Right lobe of liver (tissue), 6 donors: Measurements from ENCODE around the gene ITGB3. TPM values are rescaled to one million over a fixed set of nuclear protein-coding genes. Genes with fewer than 3 reads are reported as not detected.

Source experiments
- ATAC-seq, 4 donors: fragments of 200-7000 bp; cut with Tn5 transposase; one replicate each; pipeline ENCODE4 v1.9.1; 2020; ENCODE audit warnings: mild to moderate bottlenecking in 4 of 4, moderate library complexity in 4 of 4
- DNase-seq, 3 donors: peaks; one replicate each; pipeline ENCODE4 v3.0.0-alpha.2; 2020
- H3K27ac ChIP-seq, 3 donors: fragments of 200-600 bp; one replicate each; pipeline ENCODE4 v1.8.0; 2022
- H3K27me3 ChIP-seq, 2 donors: fragments of 200-600 bp; one replicate each; pipeline ENCODE4 v1.8.0; 2022
- H3K36me3 ChIP-seq, 4 donors: fragments of 200-600 bp; sonication (generic) in 1 of 4; one replicate each; pipeline versions ENCODE4 v1.5.1 to v1.8.0; 2017 to 2022; ENCODE audit warnings: control low read depth in 1 of 4
- H3K4me1 ChIP-seq, 4 donors: fragments of 200-600 bp; sonication (generic) in 1 of 4; one replicate each; pipeline versions ENCODE4 v1.5.1 to v1.8.0; 2017 to 2022; ENCODE audit warnings: control low read depth in 1 of 4
- H3K4me3 ChIP-seq, 3 donors: fragments of 200-600 bp; one replicate each; pipeline ENCODE4 v1.8.0; 2022
- H3K9me3 ChIP-seq, 4 donors: fragments of 200-600 bp; sonication (generic) in 1 of 4; one replicate each; pipeline versions ENCODE4 v1.5.1 to v1.8.0; 2017 to 2022; ENCODE audit warnings: control low read depth in 1 of 4
- POLR2A ChIP-seq: fragments of 450-650 bp; IDR thresholded peaks from one replicate; pipeline ENCODE4 v1.6.1; 2017; ENCODE audit warnings: antibody characterized with exemption, mild to moderate bottlenecking
- WGBS: methylation state at CpG from one replicate; pipeline ENCODE4 v1.1.6; 2018; ENCODE audit warnings: low coverage, low lambda C conversion rate; ENCODE audit not compliant: insufficient coverage; ENCODE audit errors: missing lambda C conversion rate; 5-methylcytosine and 5-hydroxymethylcytosine counted together
- intact Hi-C, 2 donors: fragments of 100-400 bp; cut with DNase I; formaldehyde crosslinking; loops; one replicate each; pipeline versions ENCODE4 v1.11.2 to v1.14.1; 2022
- total RNA-seq, 6 experiments: library from RNA; depleted of rRNA in 2 of 6; stranded (reverse); fragments of >200 nt in 2 of 6; fragmentation: NEBNext Ultra II Directional in 3 of 6; extraction: Animal tissue kit (Norgen Biotek cat#: 25700) in 3 of 6; gene quantifications; one replicate each; pipeline versions ENCODE4 v1.1.0 to v1.2.4, GENCODE V29; 2016 to 2023
- TF ChIP-seq, protein P1 (sequence below), 4 donors: fragments of 200-600 bp in 3 of 4; fragments of 450-650 bp in 1 of 4; IDR thresholded peaks; one replicate each; pipeline versions ENCODE4 v1.5.1 to v1.8.0; 2016 to 2022; ENCODE audit warnings: antibody characterized with exemption in 4 of 4, mild to moderate bottlenecking in 2 of 4
- donor health status: DM: no; HTN: yes; CAD: no.
- donor health status: DM: no; HTN: no; CAD: no.
- donor health status: DM: no; HTN: no; CAD: no.
- donor health status: DM: no; HTN: yes; CAD: no.
- donor health status: DM: no; HTN: yes; CAD: no.

Gene ITGB3
- total RNA-seq, 6 experiments from 2014 or later, result 2.2 to 8.0 (median 4.8) TPM

GRCh38 chr17:47270946-47271705, 17.5 kb downstream of the ITGB3 start:
- intact Hi-C loops, result no loop called here
- ATAC-seq, result no peak

DNA sequence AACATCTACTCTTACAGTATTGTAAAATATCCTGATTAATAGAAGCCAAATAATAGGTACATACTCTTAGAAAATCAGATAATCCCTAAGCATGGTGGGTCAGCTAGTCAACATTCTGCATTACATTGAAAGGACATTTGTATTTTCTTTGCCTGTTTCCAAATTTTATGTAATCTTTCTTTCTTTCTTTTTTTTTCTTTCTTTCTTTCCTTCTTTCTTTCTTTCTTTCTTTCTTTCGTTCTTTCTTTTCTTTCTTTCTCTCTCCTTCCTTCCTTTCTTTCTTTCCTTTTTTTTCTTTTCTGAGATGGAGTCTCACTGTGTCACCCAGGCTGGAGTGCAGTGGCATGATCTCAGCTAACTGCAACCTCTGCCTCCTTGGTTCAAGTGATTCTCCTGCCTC, 18.9 kb downstream of the ITGB3 start:
- WGBS, result 64% methylated on average over 1 of the region's 1 CpG
- H3K9me3 ChIP-seq, result no peaks in the 10 kb centered on the region
- no peak overlapping the region for H3K4me3 ChIP-seq
- H3K27me3 ChIP-seq, result no peaks in the 10 kb centered on the region
- ATAC-seq, result no peak
- DNase-seq, result no peak
- TF ChIP-seq, protein P1, sequence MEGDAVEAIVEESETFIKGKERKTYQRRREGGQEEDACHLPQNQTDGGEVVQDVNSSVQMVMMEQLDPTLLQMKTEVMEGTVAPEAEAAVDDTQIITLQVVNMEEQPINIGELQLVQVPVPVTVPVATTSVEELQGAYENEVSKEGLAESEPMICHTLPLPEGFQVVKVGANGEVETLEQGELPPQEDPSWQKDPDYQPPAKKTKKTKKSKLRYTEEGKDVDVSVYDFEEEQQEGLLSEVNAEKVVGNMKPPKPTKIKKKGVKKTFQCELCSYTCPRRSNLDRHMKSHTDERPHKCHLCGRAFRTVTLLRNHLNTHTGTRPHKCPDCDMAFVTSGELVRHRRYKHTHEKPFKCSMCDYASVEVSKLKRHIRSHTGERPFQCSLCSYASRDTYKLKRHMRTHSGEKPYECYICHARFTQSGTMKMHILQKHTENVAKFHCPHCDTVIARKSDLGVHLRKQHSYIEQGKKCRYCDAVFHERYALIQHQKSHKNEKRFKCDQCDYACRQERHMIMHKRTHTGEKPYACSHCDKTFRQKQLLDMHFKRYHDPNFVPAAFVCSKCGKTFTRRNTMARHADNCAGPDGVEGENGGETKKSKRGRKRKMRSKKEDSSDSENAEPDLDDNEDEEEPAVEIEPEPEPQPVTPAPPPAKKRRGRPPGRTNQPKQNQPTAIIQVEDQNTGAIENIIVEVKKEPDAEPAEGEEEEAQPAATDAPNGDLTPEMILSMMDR (IDR thresholded peaks at IDR 0.05), result no peak
- TF ChIP-seq POLR2A, result no peak
- H3K4me1 ChIP-seq, result peaks cover 0 to 41% (median 12%) of the 10 kb centered on the region in 4 donors
- intact Hi-C loops, result no loop called here
- no peaks in the 10 kb centered on the region for H3K36me3 ChIP-seq
- H3K27ac ChIP-seq, result no peak overlapping the region

More at GRCh38 chr17:47270946-47271705, 17.5 kb downstream of the ITGB3 start:
- H3K4me3 ChIP-seq, result no peak overlapping the region
- no peaks in the 10 kb centered on the region for H3K9me3 ChIP-seq
- no peaks in the 10 kb centered on the region for H3K27me3 ChIP-seq
- peaks cover 0 to 41% (median 13%) of the 10 kb centered on the region in 4 donors for H3K4me1 ChIP-seq
- WGBS, result 83% methylated on average over 2 of the region's 2 CpGs
- no peak overlapping the region for H3K27ac ChIP-seq
- TF ChIP-seq POLR2A, result no peak
- TF ChIP-seq, protein P1 (IDR thresholded peaks at IDR 0.05), result no peak
- H3K36me3 ChIP-seq, result no peaks in the 10 kb centered on the region
- no peak for DNase-seq

DNA sequence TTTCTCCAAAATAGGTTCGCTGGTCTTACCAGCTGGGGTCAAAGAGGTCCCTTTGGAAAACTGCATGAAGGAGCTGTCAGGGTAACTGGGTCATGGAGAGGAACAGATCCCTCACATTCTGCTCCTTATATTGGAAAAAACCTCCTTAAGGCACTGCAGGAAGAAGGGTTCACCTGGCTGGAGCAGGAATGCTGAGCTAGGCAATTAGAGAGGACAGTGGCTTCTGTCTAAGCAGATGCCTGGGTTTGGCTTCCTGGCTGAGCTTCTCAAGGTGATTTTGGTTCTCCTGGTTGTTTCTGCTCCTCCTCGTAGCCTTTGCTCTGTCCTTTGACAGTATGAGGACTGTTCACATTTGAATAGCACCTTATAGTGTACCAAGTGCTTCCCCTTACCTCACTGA, 19.6 kb downstream of the ITGB3 start:
- no peak for TF ChIP-seq POLR2A
- TF ChIP-seq, protein P1 (IDR thresholded peaks at IDR 0.05), result no peak
- intact Hi-C loops, result no loop called here
- Histone ChIP-seq H3K4me1 (peaks cover 0 to 38% (median 12%) of the 10 kb centered on the region in 4 donors), H3K9me3 (no peaks in the 10 kb centered on the region), H3K27me3 (no peaks in the 10 kb centered on the region), H3K36me3 (no peaks in the 10 kb centered on the region), H3K27ac (no peak overlapping the region), H3K4me3 (no peak overlapping the region)
- 90% methylated on average over 2 of the region's 2 CpGs for WGBS
- no peak for DNase-seq
- ATAC-seq, result no peak

- H3K27ac ChIP-seq, result peak overlapping the region in 1 of 3 donors; percentile 56
- no peaks in the 10 kb centered on the region for H3K9me3 ChIP-seq
- H3K36me3 ChIP-seq, result no peaks in the 10 kb centered on the region
- H3K27me3 ChIP-seq, result no peaks in the 10 kb centered on the region
- peaks cover 0 to 32% (median 12%) of the 10 kb centered on the region in 4 donors for H3K4me1 ChIP-seq
- no peak for TF ChIP-seq POLR2A
- TF ChIP-seq, protein P1 (IDR thresholded peaks at IDR 0.05), result no peak
- ATAC-seq, result no peak
- WGBS, result 80% methylated on average over 3 of the region's 5 CpGs
- no peak overlapping the region for H3K4me3 ChIP-seq
- intact Hi-C loops, result no loop called here
- no peak for DNase-seq
Observed at GRCh38 chr17:47274319-47275069, 20.9 kb downstream of the ITGB3 start.
